Measurements from ENCODE around the gene ADSS2.

Gene ADSS2

GRCh38 chr1:244362476-244362875, 89.2 kb downstream of the ADSS2 start:
- DNase-seq, result no peak

GRCh38 chr1:244361764-244362473, 89.8 kb downstream of the ADSS2 start:
- no peak for DNase-seq
